ENCODE data around the gene CA7.

Gene CA7

GRCh38 chr16:66899310-66899944 lies 55.2 kb downstream of the CA7 start:
- no peak for DNase-seq

GRCh38 chr16:66899945-66900710 lies 55.9 kb downstream of the CA7 start:
- no peak for DNase-seq

GRCh38 chr16:66900721-66901441 lies 56.7 kb downstream of the CA7 start:
- DNase-seq: no peak

GRCh38 chr16:66901626-66902025 lies 57.4 kb downstream of the CA7 start:
- no peak for DNase-seq

GRCh38 chr16:66902648-66903543 lies 58.7 kb downstream of the CA7 start:
- no peak for DNase-seq
